Thoracic aorta (tissue), 2 donors: Measurements from ENCODE around the gene PRDM16. TPM values are rescaled to one million over a fixed set of nuclear protein-coding genes. Genes with fewer than 3 reads are reported as not detected.

Experiments used
- ATAC-seq: fragments of 150-250 bp; one replicate; pipeline ENCODE4 v1.8.0; 2017; ENCODE audit warnings: low read depth; ENCODE audit not compliant: insufficient number of reproducible peaks, low FRiP score
- DNase-seq: peaks from one replicate; pipeline ENCODE4 v3.0.0-alpha.2; 2020; ENCODE audit warnings: low spot score
- H3K27ac ChIP-seq, 2 donors: fragments of 200-600 bp; sonication (generic); 1 replicate in 1 of 2; 2 replicates in 1 of 2; pipeline ENCODE4 v1.5.1; 2016; ENCODE audit warnings: mild to moderate bottlenecking in 2 of 2, moderate library complexity in 2 of 2
- H3K27me3 ChIP-seq: fragments of 200-600 bp; sonication (generic); replicated peaks from 2 replicates; pipeline ENCODE4 v1.6.0; 2016; ENCODE audit warnings: mild to moderate bottlenecking; ENCODE audit not compliant: insufficient read depth
- H3K36me3 ChIP-seq: fragments of 200-600 bp; sonication (generic); one replicate; pipeline ENCODE4 v1.5.1; 2016
- H3K4me1 ChIP-seq, 2 donors: fragments of 200-600 bp; sonication (generic); 1 replicate in 1 of 2; 2 replicates in 1 of 2; pipeline versions ENCODE4 v1.5.1 to v1.6.0; 2016; ENCODE audit warnings: low read depth in 2 of 2, mild to moderate bottlenecking in 1 of 2; ENCODE audit not compliant: control insufficient read depth in 1 of 2
- H3K4me3 ChIP-seq: fragments of 200-600 bp; sonication (generic); 2 replicates; pipeline ENCODE4 v1.5.1; 2016; ENCODE audit warnings: mild to moderate bottlenecking
- H3K9me3 ChIP-seq: fragments of 200-600 bp; sonication (generic); 2 replicates; pipeline ENCODE4 v1.5.1; 2016
- CTCF ChIP-seq: fragments of 200-600 bp; sonication (generic); IDR thresholded peaks from one replicate; pipeline ENCODE4 v1.5.1; 2019; ENCODE audit warnings: antibody characterized with exemption
- total RNA-seq, 2 donors: library from RNA; depleted of rRNA; stranded (reverse); fragments of >200 nt; gene quantifications; one replicate each; pipeline versions ENCODE4 v1.1.0 to v1.2.3, GENCODE V29; 2016

Gene PRDM16
- total RNA-seq, 2 donors from 2014 or later: 68.9 to 85.4 TPM

DNA sequence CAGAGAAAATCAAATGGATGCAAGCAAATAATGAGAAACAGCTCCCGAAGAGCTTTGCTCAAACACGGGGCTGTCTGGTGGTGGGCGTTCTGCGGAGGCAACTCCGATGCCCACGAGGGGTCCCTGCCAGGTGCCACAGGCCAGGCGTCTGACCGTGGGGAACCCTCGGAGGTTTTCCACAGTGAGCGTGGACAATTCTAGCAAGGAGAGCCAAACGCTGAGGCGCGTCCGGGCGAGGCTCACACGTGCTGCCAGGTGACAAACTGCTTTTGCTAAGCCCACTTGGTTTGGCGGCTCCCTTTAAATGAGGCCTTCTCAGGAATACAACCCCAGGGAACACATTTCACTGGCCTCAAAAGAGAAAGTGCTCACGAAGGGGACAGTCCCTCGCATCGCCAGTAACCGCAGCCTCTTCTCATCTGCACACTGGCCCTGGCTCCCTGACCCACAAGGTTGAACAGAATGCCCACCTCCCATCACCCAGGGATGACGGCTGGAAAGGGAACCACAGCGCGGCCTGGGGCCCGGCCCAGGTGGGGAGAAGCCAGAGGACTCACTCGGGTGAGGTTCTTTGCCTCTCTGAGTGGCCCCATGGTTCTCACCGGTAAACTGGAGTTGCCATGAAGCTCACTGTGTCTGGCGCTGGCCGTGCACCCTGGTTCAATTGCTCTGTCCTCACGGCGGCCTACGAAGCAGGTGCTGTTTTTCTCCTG lies 97.4 kb downstream of the PRDM16 start:
- peak overlapping the region in 1 of 2 donors; percentile 9 for H3K27ac ChIP-seq
- no peak for TF ChIP-seq CTCF
- H3K27me3 ChIP-seq: no peaks in the 10 kb centered on the region
- ATAC-seq: no peak
- no peaks in the 10 kb centered on the region for H3K9me3 ChIP-seq
- H3K36me3 ChIP-seq: no peaks in the 10 kb centered on the region
- DNase-seq: no peak
- H3K4me3 ChIP-seq: no peak overlapping the region
- peaks cover 8 to 65% of the 10 kb centered on the region in 2 donors for H3K4me1 ChIP-seq

- ATAC-seq (no peak), DNase-seq (no peak)
- Histone ChIP-seq H3K4me3 (no peak overlapping the region), H3K4me1 (peaks cover 15 to 65% of the 10 kb centered on the region in 2 donors), H3K9me3 (no peaks in the 10 kb centered on the region), H3K36me3 (no peaks in the 10 kb centered on the region), H3K27ac (no peak overlapping the region), H3K27me3 (no peaks in the 10 kb centered on the region)
- TF ChIP-seq CTCF: no peak
Measured at GRCh38 chr1:3167255-3167654, 98.3 kb downstream of the PRDM16 start.

- Histone ChIP-seq H3K27me3 (no peaks in the 10 kb centered on the region), H3K27ac (no peak overlapping the region), H3K36me3 (no peaks in the 10 kb centered on the region), H3K4me3 (no peak overlapping the region), H3K4me1 (peaks cover 23 to 69% of the 10 kb centered on the region in 2 donors), H3K9me3 (no peaks in the 10 kb centered on the region)
- ATAC-seq (no peak), DNase-seq (no peak)
- TF ChIP-seq CTCF: no peak
Measured at GRCh38 chr1:3168678-3169077, 99.7 kb downstream of the PRDM16 start.

GRCh38 chr1:3169665-3170356 lies 100.8 kb downstream of the PRDM16 start:
- Histone ChIP-seq H3K4me3 (peak overlapping the region; percentile 70), H3K9me3 (no peaks in the 10 kb centered on the region), H3K27ac (peak overlapping the region; percentile 80 to 91), H3K27me3 (no peaks in the 10 kb centered on the region), H3K4me1 (peaks cover 33 to 69% of the 10 kb centered on the region in 2 donors), H3K36me3 (no peaks in the 10 kb centered on the region)
- TF ChIP-seq CTCF: no peak
- DNase-seq (no peak), ATAC-seq (no peak)

GRCh38 chr1:3170561-3171453 lies 101.8 kb downstream of the PRDM16 start:
- H3K27me3 ChIP-seq: no peaks in the 10 kb centered on the region
- peak; percentile 50 for ATAC-seq
- H3K4me1 ChIP-seq: peaks cover 39 to 72% of the 10 kb centered on the region in 2 donors
- peak; percentile 57 for DNase-seq
- H3K4me3 ChIP-seq: peak overlapping the region; percentile 70
- H3K9me3 ChIP-seq: no peaks in the 10 kb centered on the region
- TF ChIP-seq CTCF: no peak
- H3K27ac ChIP-seq: peak overlapping the region; percentile 80 to 91
- no peaks in the 10 kb centered on the region for H3K36me3 ChIP-seq
